Prostate gland (tissue), 2 donors: ENCODE results near the gene EPHB2. TPM values are rescaled to one million over a fixed set of nuclear protein-coding genes. Genes with fewer than 3 reads are reported as not detected.

Experiments
- DNase-seq: peaks from one replicate; pipeline ENCODE4 v3.0.0-alpha.2; 2019; ENCODE audit warnings: low spot score
- H3K27ac ChIP-seq, 2 donors: fragments of 200-600 bp; sonication (generic); 2 replicates each; pipeline ENCODE4 v1.5.1; 2017 to 2019
- H3K27me3 ChIP-seq: fragments of 200-600 bp; sonication (generic); replicated peaks from 2 replicates; pipeline ENCODE4 v1.5.1; 2019; ENCODE audit not compliant: insufficient read depth
- H3K36me3 ChIP-seq, 2 donors: fragments of 200-600 bp; sonication (generic); 1 replicate in 1 of 2; 2 replicates in 1 of 2; pipeline versions ENCODE4 v1.5.1 to v1.8.1; 2017 to 2019
- H3K4me1 ChIP-seq: fragments of 200-600 bp; sonication (generic); replicated peaks from 2 replicates; pipeline ENCODE4 v1.5.1; 2019
- H3K4me3 ChIP-seq, 2 donors: fragments of 200-600 bp; sonication (generic); 2 replicates each; pipeline ENCODE4 v1.5.1; 2017 to 2019
- H3K9me3 ChIP-seq: fragments of 200-600 bp; sonication (generic); 2 replicates; pipeline ENCODE4 v1.5.1; 2017
- POLR2A ChIP-seq: fragments of 450-650 bp; IDR thresholded peaks from one replicate; pipeline ENCODE4 v1.6.1; 2016; ENCODE audit warnings: antibody characterized with exemption, mild to moderate bottlenecking
- POLR2AphosphoS5 ChIP-seq: sonication (generic); formaldehyde crosslinking; IDR thresholded peaks from one replicate; pipeline ENCODE4 v1.6.1; 2017; ENCODE audit warnings: antibody characterized with exemption
- WGBS: methylation state at CpG from one replicate; pipeline ENCODE4 v1.1.5; 2018; 5-methylcytosine and 5-hydroxymethylcytosine counted together
- intact Hi-C: fragments of 100-400 bp; cut with DNase I; formaldehyde crosslinking; loops from one replicate; pipeline ENCODE4 v1.14.2; 2022
- total RNA-seq, 2 donors: library from RNA; depleted of rRNA; stranded (reverse); fragments of >200 nt; gene quantifications; one replicate each; pipeline ENCODE4 v1.1.0, GENCODE V29; 2016
- TF ChIP-seq, protein P1 (sequence below), 4 experiments: fragments of 200-600 bp in 2 of 4; fragments of 450-650 bp in 2 of 4; sonication (generic) in 2 of 4; IDR thresholded peaks; 1 replicate in 3 of 4; 2 replicates in 1 of 4; pipeline ENCODE4 v1.5.1; 2016 to 2019; ENCODE audit warnings: antibody characterized with exemption in 4 of 4, mild to moderate bottlenecking in 2 of 4, moderate library complexity in 2 of 4

The EPHB2 gene
- total RNA-seq, 2 donors from 2014 or later = 6.4 to 7.4 TPM

DNA sequence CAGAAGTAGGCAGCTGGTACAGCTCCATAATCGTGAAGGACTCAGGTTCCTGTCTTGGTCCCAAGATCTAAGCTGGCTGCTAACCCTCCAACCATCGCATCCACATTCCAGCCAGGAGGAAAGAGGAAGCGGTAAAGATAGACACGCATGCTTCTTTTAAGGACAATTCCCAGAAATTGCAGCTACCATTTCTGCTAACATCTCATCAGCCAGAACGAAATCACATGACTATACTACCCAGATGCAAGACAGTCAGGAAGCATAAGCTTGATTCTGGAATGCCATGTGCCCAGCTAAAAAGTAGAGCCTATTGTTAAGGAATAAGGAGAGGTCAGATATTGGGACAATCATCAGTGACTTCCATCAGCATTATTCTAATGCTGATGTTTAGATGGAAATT is 110.4 kb downstream of the EPHB2 start:
- no peak for DNase-seq
- H3K4me1 ChIP-seq = peaks cover 1% of the 10 kb centered on the region
- TF ChIP-seq, protein P1, sequence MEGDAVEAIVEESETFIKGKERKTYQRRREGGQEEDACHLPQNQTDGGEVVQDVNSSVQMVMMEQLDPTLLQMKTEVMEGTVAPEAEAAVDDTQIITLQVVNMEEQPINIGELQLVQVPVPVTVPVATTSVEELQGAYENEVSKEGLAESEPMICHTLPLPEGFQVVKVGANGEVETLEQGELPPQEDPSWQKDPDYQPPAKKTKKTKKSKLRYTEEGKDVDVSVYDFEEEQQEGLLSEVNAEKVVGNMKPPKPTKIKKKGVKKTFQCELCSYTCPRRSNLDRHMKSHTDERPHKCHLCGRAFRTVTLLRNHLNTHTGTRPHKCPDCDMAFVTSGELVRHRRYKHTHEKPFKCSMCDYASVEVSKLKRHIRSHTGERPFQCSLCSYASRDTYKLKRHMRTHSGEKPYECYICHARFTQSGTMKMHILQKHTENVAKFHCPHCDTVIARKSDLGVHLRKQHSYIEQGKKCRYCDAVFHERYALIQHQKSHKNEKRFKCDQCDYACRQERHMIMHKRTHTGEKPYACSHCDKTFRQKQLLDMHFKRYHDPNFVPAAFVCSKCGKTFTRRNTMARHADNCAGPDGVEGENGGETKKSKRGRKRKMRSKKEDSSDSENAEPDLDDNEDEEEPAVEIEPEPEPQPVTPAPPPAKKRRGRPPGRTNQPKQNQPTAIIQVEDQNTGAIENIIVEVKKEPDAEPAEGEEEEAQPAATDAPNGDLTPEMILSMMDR (IDR thresholded peaks at IDR 0.05) = no peak
- TF ChIP-seq POLR2A (no peak), POLR2AphosphoS5 (no peak)
- WGBS = 65% methylated on average over 5 of the region's 5 CpGs
- no peak overlapping the region for H3K4me3 ChIP-seq
- no peak overlapping the region for H3K27ac ChIP-seq
- no peaks in the 10 kb centered on the region for H3K9me3 ChIP-seq
- H3K36me3 ChIP-seq = no peaks in the 10 kb centered on the region
- intact Hi-C loops = no loop called here
- no peaks in the 10 kb centered on the region for H3K27me3 ChIP-seq

GRCh38 chr1:22822371-22822770 is 111.7 kb downstream of the EPHB2 start:
- WGBS = 94% methylated on average over 1 of the region's 1 CpG
- H3K27ac ChIP-seq = no peak overlapping the region

DNA sequence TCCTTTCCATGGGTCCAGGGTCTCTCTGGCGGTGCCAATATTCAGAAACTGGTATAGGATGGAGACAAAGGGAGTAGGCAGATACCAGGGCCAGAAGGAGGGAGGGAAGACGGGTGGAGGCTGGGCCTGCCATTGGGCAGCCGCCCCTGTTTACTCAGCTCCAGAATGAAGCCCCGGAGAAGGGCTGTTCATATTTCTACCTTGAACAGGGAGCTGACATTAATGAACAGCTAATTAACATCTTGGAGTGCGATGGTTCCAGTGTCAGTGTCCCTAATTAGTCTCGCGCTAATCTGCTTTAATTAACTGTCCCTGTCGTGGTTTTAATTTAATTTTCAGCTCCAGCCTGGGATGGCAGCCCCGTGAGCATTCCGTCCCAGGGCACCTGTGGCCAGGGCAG is 113.8 kb downstream of the EPHB2 start:
- intact Hi-C loops = no loop called here
- H3K27ac ChIP-seq = no peak overlapping the region
- 69% methylated on average over 10 of the region's 10 CpGs for WGBS

More at GRCh38 chr1:22822371-22822770, 111.7 kb downstream of the EPHB2 start:
- Histone ChIP-seq H3K4me3 (no peak overlapping the region), H3K9me3 (no peaks in the 10 kb centered on the region), H3K36me3 (no peaks in the 10 kb centered on the region), H3K4me1 (peaks cover 13% of the 10 kb centered on the region), H3K27me3 (no peaks in the 10 kb centered on the region)
- no peak for TF ChIP-seq POLR2AphosphoS5
- TF ChIP-seq, protein P1 (IDR thresholded peaks at IDR 0.05) = no peak
- TF ChIP-seq POLR2A = no peak
- intact Hi-C loops = no loop called here
- no peak for DNase-seq

DNA sequence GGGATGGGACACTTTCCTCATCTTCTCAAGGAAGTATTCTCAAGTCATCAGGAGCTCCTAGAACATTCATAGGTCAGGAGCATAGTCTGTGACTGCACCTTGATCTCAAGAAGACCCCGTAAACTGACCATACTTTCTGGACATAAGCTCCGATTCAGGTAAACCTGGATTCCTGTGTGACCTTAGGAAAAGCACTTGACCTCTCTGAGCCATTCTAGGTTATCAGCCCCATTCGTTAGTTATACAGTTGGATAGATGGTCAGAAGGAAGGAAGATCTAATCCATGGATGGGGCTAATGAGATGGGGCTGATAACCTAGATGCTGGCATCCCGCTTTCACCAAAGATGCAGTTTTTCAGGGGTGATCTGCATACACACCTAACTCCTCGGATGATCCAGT is 114.3 kb downstream of the EPHB2 start:
- intact Hi-C loops = no loop called here
- Histone ChIP-seq H3K4me1 (peaks cover 13% of the 10 kb centered on the region), H3K36me3 (no peaks in the 10 kb centered on the region), H3K4me3 (no peak overlapping the region), H3K9me3 (no peaks in the 10 kb centered on the region), H3K27me3 (no peaks in the 10 kb centered on the region), H3K27ac (no peak overlapping the region)
- no peak for DNase-seq
- 89% methylated on average over 5 of the region's 5 CpGs for WGBS
- no peak for TF ChIP-seq POLR2A
- TF ChIP-seq, protein P1 (IDR thresholded peaks at IDR 0.05) = no peak
- no peak for TF ChIP-seq POLR2AphosphoS5

More for the DNA sequence above, 113.8 kb downstream of the EPHB2 start:
- Histone ChIP-seq H3K4me3 (no peak overlapping the region), H3K27me3 (no peaks in the 10 kb centered on the region), H3K4me1 (peaks cover 13% of the 10 kb centered on the region), H3K9me3 (no peaks in the 10 kb centered on the region), H3K36me3 (no peaks in the 10 kb centered on the region)
- no peak for DNase-seq
- TF ChIP-seq POLR2A (no peak), POLR2AphosphoS5 (no peak)
- TF ChIP-seq, protein P1 (IDR thresholded peaks at IDR 0.05) = no peak

DNA sequence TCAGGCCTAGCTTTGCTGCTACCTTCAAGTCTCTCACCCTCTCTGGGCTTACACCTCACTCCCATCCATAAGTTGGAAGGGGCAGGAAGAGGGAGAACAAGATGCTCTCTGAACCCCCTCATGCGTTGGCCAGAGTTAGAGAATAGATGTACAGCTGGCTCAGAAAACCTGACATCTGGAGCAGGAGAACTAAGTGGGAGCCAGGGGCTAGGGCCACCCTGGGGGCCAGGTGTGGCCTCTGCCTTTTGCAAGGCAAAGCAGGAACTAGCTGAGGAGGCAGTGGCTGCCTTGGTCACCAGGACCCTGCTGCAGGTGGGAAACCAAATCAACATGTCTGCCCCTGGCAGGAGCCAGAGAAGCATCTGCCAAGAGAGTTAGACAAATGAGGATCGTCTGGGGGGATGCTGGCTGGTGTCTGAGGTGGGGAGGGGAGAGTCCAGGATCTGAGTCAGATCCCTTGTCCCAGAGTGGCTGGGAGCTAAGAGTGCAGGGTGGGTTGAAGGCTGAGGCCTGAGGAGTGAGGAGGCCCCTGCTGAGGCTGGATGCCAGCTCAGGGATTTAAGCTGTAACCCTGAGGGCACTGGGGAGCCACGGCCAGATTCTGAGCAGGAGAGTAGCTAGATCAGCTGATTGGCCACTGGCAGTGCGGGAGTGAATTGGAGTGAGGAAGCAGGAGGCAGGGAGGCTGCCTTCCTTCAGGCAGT is 115.0 kb downstream of the EPHB2 start:
- H3K4me3 ChIP-seq = no peak overlapping the region
- DNase-seq = no peak
- no peaks in the 10 kb centered on the region for H3K9me3 ChIP-seq
- intact Hi-C loops = no loop called here
- TF ChIP-seq POLR2AphosphoS5 (no peak), POLR2A (no peak)
- TF ChIP-seq, protein P1 (IDR thresholded peaks at IDR 0.05) = no peak
- H3K27ac ChIP-seq = peak overlapping the region in 1 of 2 donors; percentile 55
- WGBS = 61% methylated on average over 4 of the region's 4 CpGs
- H3K27me3 ChIP-seq = no peaks in the 10 kb centered on the region
- H3K36me3 ChIP-seq = no peaks in the 10 kb centered on the region
- H3K4me1 ChIP-seq = peaks cover 13% of the 10 kb centered on the region
